Endothelial cell of umbilical vein (primary cell): ENCODE results near the gene ZMAT3.

ENCODE experiments used
- CTCF ChIP-seq, 2 donors: IDR thresholded peaks; 1 replicate in 1 of 2; 2 replicates in 1 of 2; pipeline ENCODE4 v1.5.1; 2011; ENCODE audit warnings: low read length in 2 of 2, mild to moderate bottlenecking in 2 of 2, moderate library complexity in 2 of 2, control low read depth in 1 of 2, inconsistent platforms in 1 of 2, low read depth in 1 of 2; ENCODE audit not compliant: insufficient read depth in 1 of 2; ENCODE audit errors: extremely low read depth in 1 of 2
- POLR2AphosphoS5 ChIP-seq: IDR thresholded peaks from 2 replicates; pipeline ENCODE4 v1.6.1; 2012; ENCODE audit warnings: low read depth, mild to moderate bottlenecking, control low read depth, low read length, moderate library complexity; ENCODE audit not compliant: insufficient read depth

DNA sequence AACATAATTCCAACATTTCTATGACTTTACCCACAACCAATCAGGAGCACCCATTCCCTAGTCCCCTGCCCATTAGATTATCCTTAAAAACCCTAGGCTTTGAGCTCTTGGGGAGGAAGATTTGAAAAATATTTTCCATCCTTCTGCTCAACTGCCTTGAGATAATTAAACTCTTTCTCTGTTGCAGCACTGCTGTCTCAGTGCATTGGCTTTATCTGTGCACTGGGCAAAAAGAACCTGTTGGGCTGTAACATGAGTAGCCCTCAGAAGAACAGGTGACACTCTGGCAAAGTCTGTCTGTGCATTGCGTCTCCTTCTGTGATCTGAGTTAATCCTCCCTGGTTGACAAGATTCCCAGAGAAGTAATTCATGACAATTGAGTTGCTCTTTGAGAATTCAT lies 83.9 kb downstream of the ZMAT3 start:
- TF ChIP-seq CTCF (IDR thresholded peaks at IDR 0.05; ENCODE audit: extremely low read depth in 1 of 2, insufficient read depth in 1 of 2, low read depth in 1 of 2, low read length in 2 of 2) (no peak), POLR2AphosphoS5 (no peak)
